ENCODE data around the gene RAPGEF4. TPM values are rescaled to one million over a fixed set of nuclear protein-coding genes. Genes with fewer than 3 reads are reported as not detected.

RAPGEF4 gene
- total RNA-seq, 1 experiment from 2014 or later: not detected

DNA sequence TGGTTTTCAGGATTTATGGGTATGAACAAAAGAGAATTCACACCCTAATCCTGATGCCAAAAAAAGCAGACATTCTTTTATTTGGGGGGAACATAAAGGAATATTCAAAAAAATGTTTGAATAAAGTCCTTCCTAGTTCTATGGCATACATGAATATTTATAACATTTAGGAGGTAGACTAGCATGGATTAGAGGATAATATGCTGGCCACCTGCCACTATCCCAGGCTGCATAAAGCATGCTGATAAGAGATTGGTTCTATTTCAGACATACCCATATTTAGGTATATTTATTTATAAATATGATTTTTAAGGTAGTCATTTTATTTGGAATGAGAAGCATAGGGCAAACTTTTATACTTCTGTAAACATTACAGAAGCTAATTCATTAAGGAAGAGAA lies 305.1 kb downstream of the RAPGEF4 start:
- no TSS peak for BruUV-seq (replicated peaks)
- no peak overlapping the region for H2AFZ ChIP-seq
- no peak for DNase-seq
- ChIA-PET POLR2A (ENCODE audit: unreplicated experiment) (no interaction called here), CTCF (interaction anchor here (0.7 kb wide), 1 partner anchor 64 kb away, joined by 3 read pairs; no protein-coding TSS in a partner anchor)
- H3K4me1 ChIP-seq (replicated peaks; ENCODE audit: insufficient read depth): peaks cover 19% of the 10 kb centered on the region
- no peaks in the 10 kb centered on the region for H3K27me3 ChIP-seq (ENCODE audit: insufficient read depth, low read depth)
- H3K79me2 ChIP-seq (ENCODE audit: low read depth): no peaks in the 10 kb centered on the region
- no peak overlapping the region for H3K4me3 ChIP-seq
- no peaks in the 10 kb centered on the region for H3K36me3 ChIP-seq (ENCODE audit: low read depth)
- no peaks in the 10 kb centered on the region for H3K9me3 ChIP-seq (ENCODE audit: insufficient read depth, low read depth)
- no peaks in the 10 kb centered on the region for H3K9me2 ChIP-seq (ENCODE audit: insufficient read depth)
- intact Hi-C loops (cut with micrococcal nuclease; ENCODE audit: unreplicated experiment): no loop called here
- no peak for TF ChIP-seq EZH2 (IDR thresholded peaks at IDR 0.05; ENCODE audit: low read depth)
- TF ChIP-seq, protein P1, sequence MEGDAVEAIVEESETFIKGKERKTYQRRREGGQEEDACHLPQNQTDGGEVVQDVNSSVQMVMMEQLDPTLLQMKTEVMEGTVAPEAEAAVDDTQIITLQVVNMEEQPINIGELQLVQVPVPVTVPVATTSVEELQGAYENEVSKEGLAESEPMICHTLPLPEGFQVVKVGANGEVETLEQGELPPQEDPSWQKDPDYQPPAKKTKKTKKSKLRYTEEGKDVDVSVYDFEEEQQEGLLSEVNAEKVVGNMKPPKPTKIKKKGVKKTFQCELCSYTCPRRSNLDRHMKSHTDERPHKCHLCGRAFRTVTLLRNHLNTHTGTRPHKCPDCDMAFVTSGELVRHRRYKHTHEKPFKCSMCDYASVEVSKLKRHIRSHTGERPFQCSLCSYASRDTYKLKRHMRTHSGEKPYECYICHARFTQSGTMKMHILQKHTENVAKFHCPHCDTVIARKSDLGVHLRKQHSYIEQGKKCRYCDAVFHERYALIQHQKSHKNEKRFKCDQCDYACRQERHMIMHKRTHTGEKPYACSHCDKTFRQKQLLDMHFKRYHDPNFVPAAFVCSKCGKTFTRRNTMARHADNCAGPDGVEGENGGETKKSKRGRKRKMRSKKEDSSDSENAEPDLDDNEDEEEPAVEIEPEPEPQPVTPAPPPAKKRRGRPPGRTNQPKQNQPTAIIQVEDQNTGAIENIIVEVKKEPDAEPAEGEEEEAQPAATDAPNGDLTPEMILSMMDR (conservative IDR thresholded peaks at IDR 0.05): no peak
- H3K27ac ChIP-seq: no peak overlapping the region
- no peak overlapping the region for H3K4me2 ChIP-seq
- H3F3A ChIP-seq (ENCODE audit: insufficient read depth, low read depth): peaks cover 13% of the 10 kb centered on the region
- no peaks in the 10 kb centered on the region for H4K20me1 ChIP-seq (ENCODE audit: insufficient read depth)

DNA sequence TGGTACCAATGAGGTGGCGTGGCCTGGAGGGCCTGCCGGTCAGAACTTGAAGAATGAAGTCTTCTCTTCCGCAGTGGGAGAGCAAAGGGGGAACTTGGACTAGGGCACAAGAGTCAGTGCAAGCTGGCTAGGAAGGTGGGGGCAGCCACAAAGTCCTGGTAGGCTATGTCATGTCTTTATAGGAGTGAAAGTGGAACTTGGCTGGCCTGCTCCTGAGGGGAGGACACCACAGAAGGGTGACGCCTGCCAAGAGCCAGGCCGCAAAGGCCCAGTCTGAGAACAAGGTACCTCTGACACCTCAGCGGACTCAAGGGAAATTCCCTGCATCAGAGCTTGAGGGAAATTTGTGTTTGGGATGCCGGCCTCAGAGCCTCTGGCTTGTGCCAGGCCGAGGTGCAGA lies 307.8 kb downstream of the RAPGEF4 start:
- H3K9me3 ChIP-seq (ENCODE audit: insufficient read depth, low read depth): peaks cover 4% of the 10 kb centered on the region; the same call in 1 of the 2 replicates
- H3F3A ChIP-seq (ENCODE audit: insufficient read depth, low read depth): peaks cover 20% of the 10 kb centered on the region
- H3K36me3 ChIP-seq (ENCODE audit: low read depth): no peaks in the 10 kb centered on the region
- H3K27me3 ChIP-seq (ENCODE audit: insufficient read depth, low read depth): no peaks in the 10 kb centered on the region
- no peaks in the 10 kb centered on the region for H4K20me1 ChIP-seq (ENCODE audit: insufficient read depth)
- DNase-seq: no peak
- intact Hi-C loops (cut with micrococcal nuclease; ENCODE audit: unreplicated experiment): no loop called here
- BruUV-seq (replicated peaks): no TSS peak
- ChIA-PET CTCF (no interaction called here), POLR2A (ENCODE audit: unreplicated experiment) (no interaction called here)
- no peak overlapping the region for H3K4me2 ChIP-seq
- H3K4me1 ChIP-seq (replicated peaks; ENCODE audit: insufficient read depth): peaks cover 27% of the 10 kb centered on the region
- no peaks in the 10 kb centered on the region for H3K79me2 ChIP-seq (ENCODE audit: low read depth)
- H3K9me2 ChIP-seq (ENCODE audit: insufficient read depth): no peaks in the 10 kb centered on the region; the same call in 1 of the 2 replicates
- H3K27ac ChIP-seq: no peak overlapping the region
- H2AFZ ChIP-seq: no peak overlapping the region
- TF ChIP-seq EZH2 (IDR thresholded peaks at IDR 0.05; ENCODE audit: low read depth): no peak
- TF ChIP-seq, protein P1 (conservative IDR thresholded peaks at IDR 0.05): no peak
- H3K4me3 ChIP-seq: no peak overlapping the region

DNA sequence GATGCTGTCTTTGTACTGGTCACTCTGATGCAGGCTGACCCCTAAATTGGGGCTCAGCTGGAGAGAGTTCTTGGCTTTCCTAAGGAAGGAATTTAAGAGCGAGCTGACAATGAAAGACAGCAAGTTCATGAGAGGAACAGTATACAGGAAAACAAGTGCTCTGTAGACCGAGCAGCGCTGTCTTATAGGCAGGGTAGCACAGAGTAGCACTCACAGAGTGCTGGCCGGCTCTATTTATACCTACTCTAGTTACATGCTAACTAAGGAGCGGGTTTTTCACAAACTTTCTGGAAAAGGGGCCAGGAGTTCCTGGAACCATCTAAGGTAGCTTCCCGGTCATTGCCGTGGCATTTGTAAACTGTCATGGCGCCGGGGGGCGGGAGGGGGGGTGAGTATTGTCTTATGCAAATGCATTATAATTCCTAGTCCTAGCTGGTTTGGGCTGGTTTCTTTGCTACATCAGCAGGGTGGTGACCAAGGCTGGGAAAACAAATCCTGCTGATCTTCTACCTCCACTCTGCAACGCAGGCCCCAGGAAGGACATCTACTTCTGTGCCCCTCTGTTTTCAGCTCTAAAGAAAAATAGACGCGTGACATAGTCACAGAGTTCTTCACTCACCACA lies 308.4 kb downstream of the RAPGEF4 start:
- Histone ChIP-seq H3K9me3 (ENCODE audit: insufficient read depth, low read depth) (peaks cover 4% of the 10 kb centered on the region; the same call in 1 of the 2 replicates), H3K4me1 (replicated peaks; ENCODE audit: insufficient read depth) (peaks cover 30% of the 10 kb centered on the region), H3K4me2 (peak overlapping the region; percentile 42), H3K4me3 (no peak overlapping the region), H3K27ac (peak overlapping the region; percentile 15), H3K36me3 (ENCODE audit: low read depth) (no peaks in the 10 kb centered on the region), H4K20me1 (ENCODE audit: insufficient read depth) (no peaks in the 10 kb centered on the region), H3F3A (ENCODE audit: insufficient read depth, low read depth) (peaks cover 26% of the 10 kb centered on the region), H3K9me2 (ENCODE audit: insufficient read depth) (no peaks in the 10 kb centered on the region; the same call in 1 of the 2 replicates), H3K79me2 (ENCODE audit: low read depth) (no peaks in the 10 kb centered on the region), H3K27me3 (ENCODE audit: insufficient read depth, low read depth) (no peaks in the 10 kb centered on the region), H2AFZ (no peak overlapping the region)
- POLR2A ChIA-PET (ENCODE audit: unreplicated experiment): interaction anchor here (0.6 to 0.7 kb wide), 4 partner anchors 10 to 594 kb away, joined by 3 to 7 read pairs (median 4); no protein-coding TSS in a partner anchor
- intact Hi-C loops (cut with micrococcal nuclease; ENCODE audit: unreplicated experiment): no loop called here
- TF ChIP-seq, protein P1 (conservative IDR thresholded peaks at IDR 0.05): no peak
- TF ChIP-seq EZH2 (IDR thresholded peaks at IDR 0.05; ENCODE audit: low read depth): no peak
- CTCF ChIA-PET: interaction anchor here (0.6 to 1.2 kb wide), 2 partner anchors 47 to 65 kb away, joined by 3 to 4 read pairs; no protein-coding TSS in a partner anchor
- DNase-seq: no peak
- no TSS peak for BruUV-seq (replicated peaks)
